Kidney (tissue), 14 donors: ENCODE results near the gene DNPH1. TPM values are rescaled to one million over a fixed set of nuclear protein-coding genes. Genes with fewer than 3 reads are reported as not detected.

Experiments
- DNase-seq, 5 donors: peaks; one replicate each; pipeline ENCODE4 v3.0.0-alpha.2; 2013 to 2020
- FAIRE-seq: peaks from 2 replicates; lab custom pipeline; 2012; peaks lifted over from hg19 to GRCh38; lab: Jason Lieb, UNC
- H3K27ac ChIP-seq, 2 donors: one replicate each; pipeline ENCODE4 v1.7.0; 2013; ENCODE audit warnings: low read depth in 2 of 2, low read length in 2 of 2, inconsistent platforms in 1 of 2
- H3K27me3 ChIP-seq: one replicate; pipeline ENCODE4 v1.7.1; 2013; ENCODE audit warnings: low read length, inconsistent platforms; ENCODE audit not compliant: control insufficient read depth, insufficient read depth
- H3K36me3 ChIP-seq, 3 donors: one replicate each; pipeline versions ENCODE4 v1.7.0 to v1.7.1; 2013; ENCODE audit warnings: low read length in 3 of 3, control low read depth in 1 of 3, inconsistent platforms in 1 of 3; ENCODE audit not compliant: insufficient read depth in 3 of 3, control insufficient read depth in 2 of 3
- H3K4me1 ChIP-seq, 3 donors: one replicate each; pipeline versions ENCODE4 v1.7.0 to v1.7.1; 2013; ENCODE audit warnings: low read length in 3 of 3, inconsistent platforms in 1 of 3, low read depth in 1 of 3; ENCODE audit not compliant: control insufficient read depth in 2 of 3, insufficient read depth in 2 of 3
- H3K4me3 ChIP-seq, 3 donors: one replicate each; pipeline versions ENCODE4 v1.7.0 to v1.8.1; 2013; ENCODE audit warnings: low read length in 3 of 3, control low read depth in 1 of 3, inconsistent platforms in 1 of 3
- H3K9ac ChIP-seq, 3 donors: one replicate each; pipeline versions ENCODE4 v1.7.0 to v1.7.1; 2013; ENCODE audit warnings: low read length in 3 of 3, control low read depth in 1 of 3, inconsistent platforms in 1 of 3
- H3K9me3 ChIP-seq, 3 donors: one replicate each; pipeline versions ENCODE4 v1.7.0 to v1.7.1; 2013; ENCODE audit warnings: low read length in 3 of 3, control low read depth in 1 of 3, inconsistent platforms in 1 of 3; ENCODE audit not compliant: control insufficient read depth in 2 of 3, insufficient read depth in 1 of 3
- intact Hi-C: fragments of 100-400 bp; cut with DNase I; formaldehyde crosslinking; loops from one replicate; pipeline ENCODE4 v1.11.1; 2022
- polyA plus RNA-seq: library from polyadenylated mRNA; stranded (reverse); fragments of 350-450 nt; fragmentation: Illumina TruSeq; extraction: RNeasy Lipid Tissue Mini Kit (QIAGEN cat#74804); gene quantifications from one replicate; pipeline ENCODE4 v1.2.3, GENCODE V29; 2014; ENCODE audit warnings: low read depth, low replicate concordance; ENCODE audit not compliant: insufficient read depth
- total RNA-seq: library from RNA; stranded (reverse); fragmentation: NEBNext Ultra II Directional; extraction: Animal tissue kit (Norgen Biotek cat#: 25700); gene quantifications from one replicate; pipeline ENCODE4 v1.2.1, GENCODE V29; 2021
- TF ChIP-seq, protein P1 (sequence below): IDR thresholded peaks from 3 replicates; pipeline ENCODE4 v1.5.1; 2012; ENCODE audit warnings: mild to moderate bottlenecking, moderate library complexity, borderline replicate concordance; ENCODE audit not compliant: insufficient read depth; ENCODE audit errors: extremely low read depth
- donor health status: control.
- donor health status: control.
- donor health status: control.
- donor health status: control.
- donor health status: control.
- donor health status: DM: yes; HTN: yes; CAD: no.
- donor health status: Normal renal cell carcinoma (clear cell type).

Gene DNPH1
- total and polyA plus RNA-seq, 2 donors from 2014 or later: 74.3 to 373 TPM

DNA sequence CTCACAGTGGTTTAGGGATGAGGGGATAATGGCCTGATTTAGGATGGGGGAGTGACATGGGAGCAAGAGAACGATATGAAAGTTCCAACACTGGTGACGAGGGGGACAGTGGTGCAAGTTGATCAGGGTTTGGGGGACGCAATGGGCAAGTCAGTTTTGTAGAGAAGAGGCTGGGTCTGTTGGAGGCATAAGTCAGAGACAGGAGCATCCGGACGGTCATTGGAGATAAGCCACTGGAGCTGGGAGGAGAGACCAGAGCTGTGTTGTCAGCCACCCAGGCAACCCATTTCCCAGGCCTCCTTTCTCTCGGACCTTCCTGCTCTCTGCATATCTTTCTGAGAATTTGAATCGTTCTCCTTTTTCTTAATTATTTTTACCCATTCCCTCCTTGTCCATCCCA lies 9.5 kb downstream of the DNPH1 start:
- H3K4me3 ChIP-seq: no peak overlapping the region
- no peaks in the 10 kb centered on the region for H3K9me3 ChIP-seq
- no peaks in the 10 kb centered on the region for H3K4me1 ChIP-seq
- no peak overlapping the region for H3K27ac ChIP-seq
- intact Hi-C loops: no loop called here
- H3K27me3 ChIP-seq: no peaks in the 10 kb centered on the region
- TF ChIP-seq, protein P1, sequence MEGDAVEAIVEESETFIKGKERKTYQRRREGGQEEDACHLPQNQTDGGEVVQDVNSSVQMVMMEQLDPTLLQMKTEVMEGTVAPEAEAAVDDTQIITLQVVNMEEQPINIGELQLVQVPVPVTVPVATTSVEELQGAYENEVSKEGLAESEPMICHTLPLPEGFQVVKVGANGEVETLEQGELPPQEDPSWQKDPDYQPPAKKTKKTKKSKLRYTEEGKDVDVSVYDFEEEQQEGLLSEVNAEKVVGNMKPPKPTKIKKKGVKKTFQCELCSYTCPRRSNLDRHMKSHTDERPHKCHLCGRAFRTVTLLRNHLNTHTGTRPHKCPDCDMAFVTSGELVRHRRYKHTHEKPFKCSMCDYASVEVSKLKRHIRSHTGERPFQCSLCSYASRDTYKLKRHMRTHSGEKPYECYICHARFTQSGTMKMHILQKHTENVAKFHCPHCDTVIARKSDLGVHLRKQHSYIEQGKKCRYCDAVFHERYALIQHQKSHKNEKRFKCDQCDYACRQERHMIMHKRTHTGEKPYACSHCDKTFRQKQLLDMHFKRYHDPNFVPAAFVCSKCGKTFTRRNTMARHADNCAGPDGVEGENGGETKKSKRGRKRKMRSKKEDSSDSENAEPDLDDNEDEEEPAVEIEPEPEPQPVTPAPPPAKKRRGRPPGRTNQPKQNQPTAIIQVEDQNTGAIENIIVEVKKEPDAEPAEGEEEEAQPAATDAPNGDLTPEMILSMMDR: no peak
- no peak overlapping the region for H3K9ac ChIP-seq
- H3K36me3 ChIP-seq: peaks cover 0 to 26% (median 3%) of the 10 kb centered on the region in 3 donors
- FAIRE-seq (no peak), DNase-seq (no peak)

DNA sequence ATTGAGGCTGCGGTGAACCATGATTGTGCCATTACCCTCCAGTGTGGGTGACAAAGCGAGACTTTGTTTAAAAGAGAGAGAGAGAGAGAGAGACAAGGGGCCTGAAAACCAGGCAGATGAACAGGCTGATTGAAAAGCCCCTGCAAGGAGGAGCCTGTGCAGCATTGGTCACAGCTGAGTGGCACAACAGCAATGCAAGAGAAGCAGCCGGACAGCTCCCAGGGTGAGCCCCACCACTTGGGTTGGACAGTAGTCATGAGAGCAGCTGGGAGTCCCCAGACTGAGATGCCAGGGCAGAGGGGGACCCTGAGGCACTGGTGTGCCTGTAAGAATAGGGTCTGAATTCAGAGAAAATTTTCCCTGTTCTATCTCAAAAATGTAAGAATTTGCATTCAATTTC lies 10.2 kb downstream of the DNPH1 start:
- H3K36me3 ChIP-seq: peaks cover 0 to 26% (median 3%) of the 10 kb centered on the region in 3 donors
- no peaks in the 10 kb centered on the region for H3K4me1 ChIP-seq
- no peaks in the 10 kb centered on the region for H3K27me3 ChIP-seq
- DNase-seq (no peak), FAIRE-seq (no peak)
- H3K9ac ChIP-seq: no peak overlapping the region
- no peak overlapping the region for H3K4me3 ChIP-seq
- intact Hi-C loops: no loop called here
- TF ChIP-seq, protein P1: no peak
- H3K27ac ChIP-seq: no peak overlapping the region
- no peaks in the 10 kb centered on the region for H3K9me3 ChIP-seq

DNA sequence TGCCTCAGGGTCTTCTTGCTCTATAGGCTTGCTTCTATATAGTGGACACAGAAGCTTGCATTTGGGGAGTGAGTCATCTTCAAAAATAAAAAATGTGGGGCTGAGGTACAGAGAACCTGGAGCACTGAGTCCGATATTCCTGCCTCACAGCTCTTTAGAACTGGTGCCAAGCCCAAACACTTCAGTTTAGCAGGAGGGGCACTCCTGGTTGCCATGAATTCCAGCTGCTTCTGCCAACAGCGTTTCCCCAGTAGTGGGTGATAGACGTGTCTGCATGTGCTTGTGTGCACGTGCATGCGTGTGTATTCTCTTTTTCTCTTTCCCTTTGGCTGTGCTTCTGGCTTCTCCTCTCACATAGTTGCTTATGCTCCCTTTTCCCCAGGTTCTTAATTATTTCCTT lies 11.9 kb downstream of the DNPH1 start:
- TF ChIP-seq, protein P1: no peak
- Histone ChIP-seq H3K9me3 (no peaks in the 10 kb centered on the region), H3K4me1 (no peaks in the 10 kb centered on the region), H3K36me3 (peaks cover 0 to 26% (median 3%) of the 10 kb centered on the region in 3 donors), H3K4me3 (no peak overlapping the region), H3K27ac (no peak overlapping the region), H3K9ac (no peak overlapping the region), H3K27me3 (no peaks in the 10 kb centered on the region)
- FAIRE-seq: no peak
- intact Hi-C loops: no loop called here
- DNase-seq: no peak

DNA sequence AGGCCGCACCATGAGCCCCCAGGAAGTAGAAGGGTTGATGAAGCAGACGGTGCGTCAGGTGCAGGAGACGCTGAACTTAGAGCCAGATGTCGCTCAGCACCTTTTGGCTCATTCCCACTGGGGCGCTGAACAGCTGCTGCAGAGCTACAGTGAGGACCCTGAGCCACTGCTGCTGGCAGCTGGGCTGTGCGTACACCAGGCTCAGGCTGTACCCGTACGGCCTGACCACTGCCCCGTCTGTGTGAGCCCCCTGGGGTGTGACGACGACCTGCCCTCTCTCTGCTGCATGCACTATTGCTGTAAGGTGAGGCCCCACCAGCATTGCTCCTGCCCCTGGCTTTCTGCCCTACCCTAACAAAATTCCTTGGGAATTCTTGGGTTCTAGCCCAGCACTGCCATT lies 13.1 kb downstream of the DNPH1 start:
- intact Hi-C loops: no loop called here
- FAIRE-seq (no peak), DNase-seq (no peak)
- Histone ChIP-seq H3K4me1 (no peaks in the 10 kb centered on the region), H3K9me3 (no peaks in the 10 kb centered on the region), H3K9ac (no peak overlapping the region), H3K36me3 (peaks cover 0 to 26% (median 3%) of the 10 kb centered on the region in 3 donors), H3K27ac (no peak overlapping the region), H3K4me3 (no peak overlapping the region), H3K27me3 (no peaks in the 10 kb centered on the region)
- TF ChIP-seq, protein P1: no peak
